Measurements from ENCODE around the gene MYRIP.

GRCh38 chr3:39783680-39784079, 25.7 kb upstream of the MYRIP start:
- TF ChIP-seq TAF1 (IDR thresholded peaks at IDR 0.05; ENCODE audit: borderline replicate concordance, low read depth, low read length) (no peak), POLR2AphosphoS5 (IDR thresholded peaks at IDR 0.05; ENCODE audit: low read depth, low read length) (no peak)

Data from GM12892 (cell line).